IMR-90 (cell line): ENCODE measurements around the gene NAV2. TPM values are rescaled to one million over a fixed set of nuclear protein-coding genes. Genes with fewer than 3 reads are reported as not detected.

ENCODE experiments used
- ATAC-seq: fragments of 200-7000 bp; cut with Tn5 transposase; 2 replicates; pipeline ENCODE4 v1.9.1; 2020; ENCODE audit warnings: low read depth, mild to moderate bottlenecking, moderate library complexity
- BruUV-seq: library from RNA; stranded (reverse); fragments of 400-500 nt; replicated peaks from 2 replicates; lab custom pipeline; 2021; lab: Mats Ljungman, UMichigan
- CTCF ChIA-PET: fragments of 300-600 bp; formaldehyde crosslinking; extraction: SDS; loops from one replicate; lab custom pipeline; 2021; ENCODE audit warnings: antibody characterized with exemption; lab: Yijun Ruan, JAX
- POLR2A ChIA-PET: fragments of 300-600 bp; sonication (Branson Sonifier 250); formaldehyde crosslinking; loops from one replicate; lab custom pipeline; 2022; ENCODE audit warnings: antibody characterized with exemption; ENCODE audit not compliant: unreplicated experiment; lab: Charles Lee
- DNase-seq: peaks from one replicate; pipeline ENCODE4 v3.0.0; 2013
- H2AFZ ChIP-seq: replicated peaks from 2 replicates; pipeline ENCODE3; 2013; ENCODE audit warnings: low read length, mild to moderate bottlenecking; ENCODE audit not compliant: poor library complexity
- H2AK5ac ChIP-seq: 2 replicates; pipeline ENCODE4 v1.6.1; 2013; ENCODE audit warnings: low read depth, low read length, inconsistent platforms
- H2AK9ac ChIP-seq: replicated peaks from 2 replicates; pipeline ENCODE3; 2013; ENCODE audit warnings: mild to moderate bottlenecking, low read depth, low read length, moderate library complexity; ENCODE audit not compliant: poor library complexity
- H2BK120ac ChIP-seq: 2 replicates; pipeline ENCODE4 v1.6.1; 2013; ENCODE audit warnings: low read depth, low read length, inconsistent platforms
- H2BK15ac ChIP-seq: 3 replicates; pipeline ENCODE4 v1.6.1; 2013; ENCODE audit warnings: low read depth, low read length, inconsistent platforms
- H2BK20ac ChIP-seq: 2 replicates; pipeline ENCODE4 v1.6.1; 2013; ENCODE audit warnings: low read depth, mild to moderate bottlenecking, inconsistent platforms, low read length, moderate library complexity
- H2BK5ac ChIP-seq: 2 replicates; pipeline ENCODE4 v1.6.1; 2013; ENCODE audit warnings: mild to moderate bottlenecking, low read depth, low read length, inconsistent platforms; ENCODE audit not compliant: poor library complexity, severe bottlenecking
- H3K14ac ChIP-seq: replicated peaks from 2 replicates; pipeline ENCODE4 v1.6.1; 2013; ENCODE audit warnings: low read depth, low read length, inconsistent platforms
- H3K18ac ChIP-seq: 2 replicates; pipeline ENCODE4 v1.6.1; 2013; ENCODE audit warnings: low read depth, low read length, control low read depth
- H3K23ac ChIP-seq: 2 replicates; pipeline ENCODE4 v1.6.1; 2013; ENCODE audit warnings: low read depth, low read length, inconsistent platforms
- H3K27ac ChIP-seq: 2 replicates; pipeline ENCODE4 v1.5.1; 2013; ENCODE audit warnings: mild to moderate bottlenecking, control low read depth, low read length; ENCODE audit not compliant: insufficient read depth
- H3K27me3 ChIP-seq: 2 replicates; pipeline ENCODE4 v1.6.1; 2013; ENCODE audit warnings: low read length; ENCODE audit not compliant: control insufficient read depth, insufficient read depth
- H3K36me3 ChIP-seq: 2 replicates; pipeline ENCODE4 v1.6.1; 2013; ENCODE audit warnings: low read length, mixed read lengths; ENCODE audit not compliant: control insufficient read depth, insufficient read depth
- H3K4ac ChIP-seq: 2 replicates; pipeline ENCODE4 v1.6.1; 2013; ENCODE audit warnings: low read depth, low read length, inconsistent platforms
- H3K4me1 ChIP-seq: 2 replicates; pipeline ENCODE4 v1.6.1; 2013; ENCODE audit warnings: low read length, mixed read lengths; ENCODE audit not compliant: control insufficient read depth, insufficient read depth
- H3K4me2 ChIP-seq: 2 replicates; pipeline ENCODE4 v1.6.1; 2013; ENCODE audit warnings: low read depth, mild to moderate bottlenecking, control low read depth, low read length, moderate library complexity
- H3K4me3 ChIP-seq: 2 replicates; pipeline ENCODE4 v1.5.1; 2013; ENCODE audit warnings: low read depth, mild to moderate bottlenecking, control low read depth, low read length, moderate library complexity; ENCODE audit not compliant: insufficient read depth
- H3K56ac ChIP-seq: 2 replicates; pipeline ENCODE4 v1.6.1; 2013; ENCODE audit warnings: low read length, inconsistent platforms; ENCODE audit not compliant: insufficient read depth; ENCODE audit errors: extremely low read depth
- H3K79me1 ChIP-seq, 2 experiments: 2 replicates each; pipeline ENCODE4 v1.6.1; 2013; ENCODE audit warnings: low read length in 2 of 2, inconsistent platforms in 1 of 2, low read depth in 1 of 2
- H3K9ac ChIP-seq: 2 replicates; pipeline ENCODE4 v1.6.1; 2013; ENCODE audit warnings: low read depth, low read length, control low read depth
- H3K9me1 ChIP-seq: 2 replicates; pipeline ENCODE4 v1.6.1; 2013; ENCODE audit warnings: low read length, inconsistent platforms; ENCODE audit not compliant: insufficient read depth
- H3K9me3 ChIP-seq: 2 replicates; pipeline ENCODE4 v1.6.1; 2013; ENCODE audit warnings: low read length; ENCODE audit not compliant: control insufficient read depth, insufficient read depth
- H4K20me1 ChIP-seq: 2 replicates; pipeline ENCODE4 v1.6.1; 2013; ENCODE audit warnings: low read length, inconsistent platforms; ENCODE audit not compliant: insufficient read depth
- H4K5ac ChIP-seq: 2 replicates; pipeline ENCODE4 v1.6.1; 2013; ENCODE audit warnings: mild to moderate bottlenecking, low read depth, low read length, control low read depth
- H4K8ac ChIP-seq, 2 experiments: 2 replicates each; pipeline ENCODE4 v1.6.1; 2013; ENCODE audit warnings: low read depth in 2 of 2, low read length in 2 of 2, control low read depth in 1 of 2, inconsistent platforms in 1 of 2
- H4K91ac ChIP-seq: 2 replicates; pipeline ENCODE4 v1.6.1; 2013; ENCODE audit warnings: low read depth, low read length, inconsistent platforms; ENCODE audit not compliant: insufficient read depth
- CEBPB ChIP-seq: IDR thresholded peaks from 2 replicates; pipeline ENCODE4 v1.6.1; 2012; ENCODE audit warnings: low read depth, low read length, improper control_type of control experiment
- CHD1 ChIP-seq: IDR thresholded peaks from 2 replicates; pipeline ENCODE4 v1.6.1; 2012; ENCODE audit warnings: low read depth, low read length, improper control_type of control experiment
- FOS ChIP-seq: fragments of 150-350 bp; IDR thresholded peaks from 2 replicates; pipeline ENCODE4 v1.6.1; 2016; ENCODE audit warnings: low read depth, low read length
- MAFK ChIP-seq: IDR thresholded peaks from 2 replicates; pipeline ENCODE4 v1.6.1; 2012; ENCODE audit warnings: low read depth, low read length, improper control_type of control experiment
- MXI1 ChIP-seq: IDR thresholded peaks from 2 replicates; pipeline ENCODE4 v1.6.1; 2012; ENCODE audit warnings: low read depth, mild to moderate bottlenecking, low read length, moderate library complexity, borderline replicate concordance
- RFX5 ChIP-seq: IDR thresholded peaks from 2 replicates; pipeline ENCODE4 v1.8.0; 2012; ENCODE audit warnings: low read depth, mild to moderate bottlenecking, low read length, moderate library complexity
- SMC3 ChIP-seq: fragments of 150-350 bp; IDR thresholded peaks from 2 replicates; pipeline ENCODE4 v1.6.1; 2016; ENCODE audit warnings: low read depth, mild to moderate bottlenecking, antibody characterized with exemption, low read length, moderate library complexity
- WGBS, 2 experiments: methylation state at CpG; one replicate each; pipeline versions ENCODE4 v1.1.5 to v1.1.7; 2013; ENCODE audit warnings: missing lambda C conversion rate in 2 of 2; ENCODE audit not compliant: insufficient read length in 1 of 2; ENCODE audit errors: extremely low coverage in 2 of 2; 5-methylcytosine and 5-hydroxymethylcytosine counted together
- dilution Hi-C: fragments of 300-500 bp; cut with HindIII; formaldehyde crosslinking; loops from one replicate; pipeline ENCODE4 v1.14.3; 2018; ENCODE audit warnings: low sequenced_read_pairs; ENCODE audit not compliant: unreplicated experiment
- in situ Hi-C: fragments of 300-500 bp; cut with MboI; formaldehyde crosslinking; loops from 3 replicates; pipeline ENCODE4 v1.14.3; 2019; ENCODE audit warnings: low sequenced_read_pairs, inconsistent platforms, mixed read lengths
- intact Hi-C: fragments of 100-400 bp; cut with micrococcal nuclease; formaldehyde crosslinking; loops from 2 replicates; pipeline ENCODE4 v1.10.0; 2022
- polyA plus RNA-seq, 3 experiments: library from polyadenylated mRNA; depleted of rRNA; stranded (reverse); fragments of >200 nt; gene quantifications; 2 replicates each; pipeline ENCODE4 v1.2.3, GENCODE V29; 2012; ENCODE audit warnings: low replicate concordance in 1 of 3
- total RNA-seq: library from RNA; depleted of rRNA; stranded (reverse); fragments of >200 nt; gene quantifications from 2 replicates; pipeline ENCODE4 v1.2.3, GENCODE V29; 2012
- TF ChIP-seq, protein P1 (sequence below): fragments of 150-350 bp; IDR thresholded peaks from 2 replicates; pipeline ENCODE4 v1.6.1; 2017; ENCODE audit warnings: mild to moderate bottlenecking, antibody characterized with exemption, low read length, low read depth

Gene NAV2
- total and polyA plus RNA-seq, 2 of the 4 experiments (the other 2 are of a cell fraction): 4.5 to 12.6 TPM

DNA sequence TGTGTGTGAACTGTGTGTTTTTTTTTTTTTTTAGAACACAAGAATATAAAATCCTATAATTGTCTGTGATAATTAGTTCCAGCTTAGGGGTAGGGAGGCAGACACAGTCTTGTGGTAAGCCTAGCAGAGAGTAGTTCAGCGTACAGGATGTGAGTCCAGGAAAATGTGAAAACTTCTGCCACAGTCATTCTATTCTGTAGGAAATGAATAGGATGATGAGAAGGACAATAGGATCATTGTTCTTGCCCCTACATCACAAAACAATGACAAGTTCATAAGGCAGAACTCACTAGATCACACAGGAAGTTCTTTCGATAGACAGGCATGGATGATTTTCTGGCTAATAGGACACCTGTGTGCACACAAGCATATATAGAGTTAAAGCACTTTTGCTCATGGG, 132.2 kb downstream of the NAV2 start:
- dilution Hi-C loops (no loop called here), intact Hi-C loops (no loop called here), in situ Hi-C loops (no loop called here)
- Histone ChIP-seq H4K5ac (no peak overlapping the region), H3K23ac (no peak overlapping the region), H2BK20ac (no peak overlapping the region), H3K27me3 (no peaks in the 10 kb centered on the region), H3K9ac (no peak overlapping the region), H4K91ac (no peak overlapping the region), H3K18ac (no peak overlapping the region), H4K20me1 (0 out of 2 replicates have a peak, but pooled peaks cover 4% of the 10 kb centered on the region), H3K4me1 (peaks cover 5% of the 10 kb centered on the region; the same call in 1 of the 2 replicates), H2BK120ac (no peak overlapping the region), H3K4me2 (no peak overlapping the region), H3K56ac (no peak overlapping the region), H4K8ac (no peak overlapping the region), H3K4me3 (no peak overlapping the region), H3K36me3 (peaks cover 9% of the 10 kb centered on the region), H3K79me1 (peaks cover 20 to 28% of the 10 kb centered on the region in 2 experiments), H2BK5ac (no peak overlapping the region), H2AK9ac (no peak overlapping the region), H2AFZ (no peak overlapping the region), H2BK15ac (no peak overlapping the region), H3K4ac (no peak overlapping the region), H2AK5ac (no peak overlapping the region), H3K9me3 (no peaks in the 10 kb centered on the region), H3K14ac (no peak overlapping the region), H3K9me1 (peaks cover 10% of the 10 kb centered on the region), H3K27ac (no peak overlapping the region)
- CTCF ChIA-PET: no interaction called here
- no peak for TF ChIP-seq MXI1
- no peak for TF ChIP-seq RFX5
- TF ChIP-seq, protein P1, sequence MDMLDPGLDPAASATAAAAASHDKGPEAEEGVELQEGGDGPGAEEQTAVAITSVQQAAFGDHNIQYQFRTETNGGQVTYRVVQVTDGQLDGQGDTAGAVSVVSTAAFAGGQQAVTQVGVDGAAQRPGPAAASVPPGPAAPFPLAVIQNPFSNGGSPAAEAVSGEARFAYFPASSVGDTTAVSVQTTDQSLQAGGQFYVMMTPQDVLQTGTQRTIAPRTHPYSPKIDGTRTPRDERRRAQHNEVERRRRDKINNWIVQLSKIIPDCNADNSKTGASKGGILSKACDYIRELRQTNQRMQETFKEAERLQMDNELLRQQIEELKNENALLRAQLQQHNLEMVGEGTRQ: no peak
- no peak for TF ChIP-seq SMC3
- no peak for TF ChIP-seq FOS
- no peak for TF ChIP-seq CHD1
- no peak for TF ChIP-seq CEBPB
- no peak for TF ChIP-seq MAFK
- ATAC-seq (no peak), DNase-seq (no peak)
- no CpG with 5 or more reads among the region's 2 CpGs for WGBS, 2 experiments
- POLR2A ChIA-PET: interaction anchor here (0.6 kb wide), 1 partner anchor 9 kb away, joined by 5 read pairs; no protein-coding TSS in a partner anchor
- no TSS peak for BruUV-seq
